IMR-90 (cell line): ENCODE measurements around the gene ZNF507. TPM values are rescaled to one million over a fixed set of nuclear protein-coding genes. Genes with fewer than 3 reads are reported as not detected.
A peak's percentile ranks its signal among the peaks of the same experiment; 100 is the strongest.
"Not testable (repeated sequence)": the region's sequence is repeated elsewhere in the genome, so short reads cannot be mapped to it uniquely, and the experiment has no call there.

ENCODE experiments used
- ATAC-seq: fragments of 200-7000 bp; cut with Tn5 transposase; 2 replicates; pipeline ENCODE4 v1.9.1; 2020; ENCODE audit warnings: low read depth, mild to moderate bottlenecking, moderate library complexity
- BruUV-seq: library from RNA; stranded (reverse); fragments of 400-500 nt; replicated peaks from 2 replicates; lab custom pipeline; 2021; lab: Mats Ljungman, UMichigan
- CTCF ChIA-PET: fragments of 300-600 bp; formaldehyde crosslinking; extraction: SDS; loops from one replicate; lab custom pipeline; 2021; ENCODE audit warnings: antibody characterized with exemption; lab: Yijun Ruan, JAX
- POLR2A ChIA-PET: fragments of 300-600 bp; sonication (Branson Sonifier 250); formaldehyde crosslinking; loops from one replicate; lab custom pipeline; 2022; ENCODE audit warnings: antibody characterized with exemption; ENCODE audit not compliant: unreplicated experiment; lab: Charles Lee
- DNase-seq: peaks from one replicate; pipeline ENCODE4 v3.0.0; 2013
- H2AFZ ChIP-seq: replicated peaks from 2 replicates; pipeline ENCODE3; 2013; ENCODE audit warnings: low read length, mild to moderate bottlenecking; ENCODE audit not compliant: poor library complexity
- H2AK5ac ChIP-seq: 2 replicates; pipeline ENCODE4 v1.6.1; 2013; ENCODE audit warnings: low read depth, low read length, inconsistent platforms
- H2AK9ac ChIP-seq: replicated peaks from 2 replicates; pipeline ENCODE3; 2013; ENCODE audit warnings: mild to moderate bottlenecking, low read depth, low read length, moderate library complexity; ENCODE audit not compliant: poor library complexity
- H2BK120ac ChIP-seq: 2 replicates; pipeline ENCODE4 v1.6.1; 2013; ENCODE audit warnings: low read depth, low read length, inconsistent platforms
- H2BK15ac ChIP-seq: 3 replicates; pipeline ENCODE4 v1.6.1; 2013; ENCODE audit warnings: low read depth, low read length, inconsistent platforms
- H2BK20ac ChIP-seq: 2 replicates; pipeline ENCODE4 v1.6.1; 2013; ENCODE audit warnings: low read depth, mild to moderate bottlenecking, inconsistent platforms, low read length, moderate library complexity
- H2BK5ac ChIP-seq: 2 replicates; pipeline ENCODE4 v1.6.1; 2013; ENCODE audit warnings: mild to moderate bottlenecking, low read depth, low read length, inconsistent platforms; ENCODE audit not compliant: poor library complexity, severe bottlenecking
- H3K14ac ChIP-seq: replicated peaks from 2 replicates; pipeline ENCODE4 v1.6.1; 2013; ENCODE audit warnings: low read depth, low read length, inconsistent platforms
- H3K18ac ChIP-seq: 2 replicates; pipeline ENCODE4 v1.6.1; 2013; ENCODE audit warnings: low read depth, low read length, control low read depth
- H3K23ac ChIP-seq: 2 replicates; pipeline ENCODE4 v1.6.1; 2013; ENCODE audit warnings: low read depth, low read length, inconsistent platforms
- H3K27ac ChIP-seq: 2 replicates; pipeline ENCODE4 v1.5.1; 2013; ENCODE audit warnings: mild to moderate bottlenecking, control low read depth, low read length; ENCODE audit not compliant: insufficient read depth
- H3K27me3 ChIP-seq: 2 replicates; pipeline ENCODE4 v1.6.1; 2013; ENCODE audit warnings: low read length; ENCODE audit not compliant: control insufficient read depth, insufficient read depth
- H3K36me3 ChIP-seq: 2 replicates; pipeline ENCODE4 v1.6.1; 2013; ENCODE audit warnings: low read length, mixed read lengths; ENCODE audit not compliant: control insufficient read depth, insufficient read depth
- H3K4ac ChIP-seq: 2 replicates; pipeline ENCODE4 v1.6.1; 2013; ENCODE audit warnings: low read depth, low read length, inconsistent platforms
- H3K4me1 ChIP-seq: 2 replicates; pipeline ENCODE4 v1.6.1; 2013; ENCODE audit warnings: low read length, mixed read lengths; ENCODE audit not compliant: control insufficient read depth, insufficient read depth
- H3K4me2 ChIP-seq: 2 replicates; pipeline ENCODE4 v1.6.1; 2013; ENCODE audit warnings: low read depth, mild to moderate bottlenecking, control low read depth, low read length, moderate library complexity
- H3K4me3 ChIP-seq: 2 replicates; pipeline ENCODE4 v1.5.1; 2013; ENCODE audit warnings: low read depth, mild to moderate bottlenecking, control low read depth, low read length, moderate library complexity; ENCODE audit not compliant: insufficient read depth
- H3K56ac ChIP-seq: 2 replicates; pipeline ENCODE4 v1.6.1; 2013; ENCODE audit warnings: low read length, inconsistent platforms; ENCODE audit not compliant: insufficient read depth; ENCODE audit errors: extremely low read depth
- H3K79me1 ChIP-seq, 2 experiments: 2 replicates each; pipeline ENCODE4 v1.6.1; 2013; ENCODE audit warnings: low read length in 2 of 2, inconsistent platforms in 1 of 2, low read depth in 1 of 2
- H3K9ac ChIP-seq: 2 replicates; pipeline ENCODE4 v1.6.1; 2013; ENCODE audit warnings: low read depth, low read length, control low read depth
- H3K9me1 ChIP-seq: 2 replicates; pipeline ENCODE4 v1.6.1; 2013; ENCODE audit warnings: low read length, inconsistent platforms; ENCODE audit not compliant: insufficient read depth
- H3K9me3 ChIP-seq: 2 replicates; pipeline ENCODE4 v1.6.1; 2013; ENCODE audit warnings: low read length; ENCODE audit not compliant: control insufficient read depth, insufficient read depth
- H4K20me1 ChIP-seq: 2 replicates; pipeline ENCODE4 v1.6.1; 2013; ENCODE audit warnings: low read length, inconsistent platforms; ENCODE audit not compliant: insufficient read depth
- H4K5ac ChIP-seq: 2 replicates; pipeline ENCODE4 v1.6.1; 2013; ENCODE audit warnings: mild to moderate bottlenecking, low read depth, low read length, control low read depth
- H4K8ac ChIP-seq, 2 experiments: 2 replicates each; pipeline ENCODE4 v1.6.1; 2013; ENCODE audit warnings: low read depth in 2 of 2, low read length in 2 of 2, control low read depth in 1 of 2, inconsistent platforms in 1 of 2
- H4K91ac ChIP-seq: 2 replicates; pipeline ENCODE4 v1.6.1; 2013; ENCODE audit warnings: low read depth, low read length, inconsistent platforms; ENCODE audit not compliant: insufficient read depth
- WGBS, 2 experiments: methylation state at CpG; one replicate each; pipeline versions ENCODE4 v1.1.5 to v1.1.7; 2013; ENCODE audit warnings: missing lambda C conversion rate in 2 of 2; ENCODE audit not compliant: insufficient read length in 1 of 2; ENCODE audit errors: extremely low coverage in 2 of 2; 5-methylcytosine and 5-hydroxymethylcytosine counted together
- dilution Hi-C: fragments of 300-500 bp; cut with HindIII; formaldehyde crosslinking; loops from one replicate; pipeline ENCODE4 v1.14.3; 2018; ENCODE audit warnings: low sequenced_read_pairs; ENCODE audit not compliant: unreplicated experiment
- in situ Hi-C: fragments of 300-500 bp; cut with MboI; formaldehyde crosslinking; loops from 3 replicates; pipeline ENCODE4 v1.14.3; 2019; ENCODE audit warnings: low sequenced_read_pairs, inconsistent platforms, mixed read lengths
- intact Hi-C: fragments of 100-400 bp; cut with micrococcal nuclease; formaldehyde crosslinking; loops from 2 replicates; pipeline ENCODE4 v1.10.0; 2022
- polyA plus RNA-seq, 3 experiments: library from polyadenylated mRNA; depleted of rRNA; stranded (reverse); fragments of >200 nt; gene quantifications; 2 replicates each; pipeline ENCODE4 v1.2.3, GENCODE V29; 2012; ENCODE audit warnings: low replicate concordance in 1 of 3
- total RNA-seq: library from RNA; depleted of rRNA; stranded (reverse); fragments of >200 nt; gene quantifications from 2 replicates; pipeline ENCODE4 v1.2.3, GENCODE V29; 2012

ZNF507 gene
- total and polyA plus RNA-seq, 2 of the 4 experiments (the other 2 are of a cell fraction), result 9.6 to 19.9 TPM

DNA sequence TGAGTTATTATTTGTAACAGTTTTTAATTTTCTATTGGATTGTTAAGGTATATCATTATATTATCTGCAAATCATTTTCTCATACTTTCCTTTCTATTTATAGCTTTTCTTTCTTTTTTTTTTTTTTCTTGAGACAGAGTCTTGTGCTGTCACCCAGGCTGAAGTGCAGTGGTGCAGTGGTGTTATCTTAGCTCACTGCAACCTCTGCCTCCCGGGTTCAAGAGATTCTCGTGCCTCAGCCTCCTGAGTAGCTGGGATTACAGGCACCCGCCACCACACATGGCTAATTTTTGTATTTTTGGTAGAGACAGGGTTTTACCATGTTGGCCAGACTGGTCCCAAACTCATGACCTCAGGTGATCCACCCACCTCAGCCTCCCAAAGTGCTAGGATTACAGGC lies 29.0 kb downstream of the ZNF507 start:
- POLR2A ChIA-PET, H3K56ac ChIP-seq, H4K20me1 ChIP-seq, intact Hi-C loops, H3K9ac ChIP-seq, H2AFZ ChIP-seq, H3K4me2 ChIP-seq, DNase-seq, H3K27me3 ChIP-seq, H3K9me3 ChIP-seq, dilution Hi-C loops, H2AK9ac ChIP-seq, H3K4me3 ChIP-seq, ATAC-seq, BruUV-seq: not testable (repeated sequence)
- Histone ChIP-seq H4K5ac (peak overlapping the region; percentile 76), H3K4ac (peak overlapping the region; percentile 82), H4K91ac (peak overlapping the region; percentile 65), H3K79me1 (peaks cover 16 to 47% of the 10 kb centered on the region in 2 experiments; a peak in 3 of 4 replicates), H3K4me1 (peaks cover 14% of the 10 kb centered on the region), H3K9me1 (peaks cover 14% of the 10 kb centered on the region), H2BK120ac (peak overlapping the region; percentile 92), H3K18ac (peak overlapping the region; percentile 85), H2BK20ac (peak overlapping the region; percentile 64; the same call in 1 of the 2 replicates), H3K14ac (peak overlapping the region; percentile 76), H3K27ac (peak overlapping the region; percentile 73), H2BK5ac (peak overlapping the region; percentile 76), H3K36me3 (peaks cover 18% of the 10 kb centered on the region), H3K23ac (peak overlapping the region; percentile 71; the same call in 1 of the 2 replicates), H2BK15ac (peak overlapping the region; percentile 64; the same call in 1 of the 3 replicates), H2AK5ac (peak overlapping the region; percentile 96), H4K8ac (peak overlapping the region in 1 of 2 experiments; percentile 64; a peak in 1 of 4 replicates)
- WGBS, 2 experiments, result no CpG with 5 or more reads among the region's 3 CpGs
- CTCF ChIA-PET, result interaction anchor here (0.5 to 1.5 kb wide), 6 partner anchors 13 to 1302 kb away, joined by 3 to 5 read pairs (median 4); no protein-coding TSS in a partner anchor
- in situ Hi-C loops, result loop anchor here (25.0 kb wide), 1 partner anchor 1037 kb away; the partner anchor contains the start of gene TSHZ3
